Peyer's patch (tissue), 4 donors: ENCODE results near the gene TRIM37. TPM values are rescaled to one million over a fixed set of nuclear protein-coding genes. Genes with fewer than 3 reads are reported as not detected.

Source experiments
- DNase-seq, 3 donors: peaks; one replicate each; pipeline ENCODE4 v3.0.0-alpha.2; 2017 to 2019
- H3K27ac ChIP-seq, 4 donors: fragments of 200-600 bp; sonication (generic); one replicate each; pipeline ENCODE4 v1.5.1; 2016 to 2019
- H3K27me3 ChIP-seq, 2 donors: fragments of 200-600 bp; sonication (generic); one replicate each; pipeline ENCODE4 v1.5.1; 2019
- H3K36me3 ChIP-seq, 3 donors: fragments of 200-600 bp; sonication (generic); one replicate each; pipeline ENCODE4 v1.5.1; 2016 to 2019
- H3K4me1 ChIP-seq, 4 donors: fragments of 200-600 bp; sonication (generic); one replicate each; pipeline ENCODE4 v1.5.1; 2016 to 2019
- H3K4me3 ChIP-seq, 4 donors: fragments of 200-600 bp; sonication (generic); 1 replicate in 3 of 4; 2 replicates in 1 of 4; pipeline ENCODE4 v1.5.1; 2016 to 2019; ENCODE audit warnings: mild to moderate bottlenecking in 1 of 4
- H3K9me3 ChIP-seq, 4 donors: fragments of 200-600 bp; sonication (generic); one replicate each; pipeline ENCODE4 v1.5.1; 2016 to 2019; ENCODE audit warnings: mild to moderate bottlenecking in 1 of 4
- POLR2A ChIP-seq, 2 donors: fragments of 450-650 bp; IDR thresholded peaks; one replicate each; pipeline ENCODE4 v1.5.1; 2017; ENCODE audit warnings: antibody characterized with exemption in 2 of 2, mild to moderate bottlenecking in 2 of 2, moderate library complexity in 2 of 2
- total RNA-seq, 4 donors: library from RNA; depleted of rRNA; stranded (reverse); fragments of >200 nt; gene quantifications; one replicate each; pipeline ENCODE4 v1.1.0, GENCODE V29; 2016
- TF ChIP-seq, protein P1 (sequence below), 6 experiments: fragments of 450-650 bp in 4 of 6; fragments of 200-600 bp in 2 of 6; sonication (generic) in 1 of 6; IDR thresholded peaks; one replicate each; pipeline ENCODE4 v1.5.1; 2017 to 2019; ENCODE audit warnings: antibody characterized with exemption in 6 of 6, mild to moderate bottlenecking in 3 of 6, moderate library complexity in 1 of 6

Gene TRIM37
- total RNA-seq, 4 donors from 2014 or later: 9.8 to 31.4 (median 14.7) TPM

DNA sequence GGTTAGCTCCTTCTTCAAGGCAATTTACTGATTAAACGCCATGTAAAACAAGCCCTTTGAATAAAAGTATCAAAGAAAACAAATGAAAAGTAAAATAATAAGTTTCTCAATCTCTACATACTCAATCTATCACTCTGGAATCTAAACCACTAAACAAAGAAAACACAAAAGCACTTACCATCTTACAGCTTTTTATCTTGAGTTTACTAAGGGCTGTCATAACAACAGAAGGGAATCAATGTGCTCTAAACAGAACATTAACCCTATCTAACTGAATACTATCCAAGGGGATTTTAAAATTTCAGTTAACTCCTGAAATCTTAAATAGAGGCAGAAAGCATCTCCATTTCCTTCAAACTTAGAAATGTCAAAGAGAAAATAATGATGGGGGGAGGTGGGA lies 44.9 kb upstream of the TRIM37 start:
- TF ChIP-seq, protein P1, sequence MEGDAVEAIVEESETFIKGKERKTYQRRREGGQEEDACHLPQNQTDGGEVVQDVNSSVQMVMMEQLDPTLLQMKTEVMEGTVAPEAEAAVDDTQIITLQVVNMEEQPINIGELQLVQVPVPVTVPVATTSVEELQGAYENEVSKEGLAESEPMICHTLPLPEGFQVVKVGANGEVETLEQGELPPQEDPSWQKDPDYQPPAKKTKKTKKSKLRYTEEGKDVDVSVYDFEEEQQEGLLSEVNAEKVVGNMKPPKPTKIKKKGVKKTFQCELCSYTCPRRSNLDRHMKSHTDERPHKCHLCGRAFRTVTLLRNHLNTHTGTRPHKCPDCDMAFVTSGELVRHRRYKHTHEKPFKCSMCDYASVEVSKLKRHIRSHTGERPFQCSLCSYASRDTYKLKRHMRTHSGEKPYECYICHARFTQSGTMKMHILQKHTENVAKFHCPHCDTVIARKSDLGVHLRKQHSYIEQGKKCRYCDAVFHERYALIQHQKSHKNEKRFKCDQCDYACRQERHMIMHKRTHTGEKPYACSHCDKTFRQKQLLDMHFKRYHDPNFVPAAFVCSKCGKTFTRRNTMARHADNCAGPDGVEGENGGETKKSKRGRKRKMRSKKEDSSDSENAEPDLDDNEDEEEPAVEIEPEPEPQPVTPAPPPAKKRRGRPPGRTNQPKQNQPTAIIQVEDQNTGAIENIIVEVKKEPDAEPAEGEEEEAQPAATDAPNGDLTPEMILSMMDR (IDR thresholded peaks at IDR 0.05): no peak
- no peak for TF ChIP-seq POLR2A (IDR thresholded peaks at IDR 0.05)
- no peak overlapping the region for H3K4me3 ChIP-seq
- no peaks in the 10 kb centered on the region for H3K36me3 ChIP-seq
- no peak for DNase-seq
- peaks cover 0 to 7% (median 4%) of the 10 kb centered on the region in 4 donors for H3K4me1 ChIP-seq
- H3K9me3 ChIP-seq: no peaks in the 10 kb centered on the region
- no peak overlapping the region for H3K27ac ChIP-seq
- H3K27me3 ChIP-seq: no peaks in the 10 kb centered on the region

DNA sequence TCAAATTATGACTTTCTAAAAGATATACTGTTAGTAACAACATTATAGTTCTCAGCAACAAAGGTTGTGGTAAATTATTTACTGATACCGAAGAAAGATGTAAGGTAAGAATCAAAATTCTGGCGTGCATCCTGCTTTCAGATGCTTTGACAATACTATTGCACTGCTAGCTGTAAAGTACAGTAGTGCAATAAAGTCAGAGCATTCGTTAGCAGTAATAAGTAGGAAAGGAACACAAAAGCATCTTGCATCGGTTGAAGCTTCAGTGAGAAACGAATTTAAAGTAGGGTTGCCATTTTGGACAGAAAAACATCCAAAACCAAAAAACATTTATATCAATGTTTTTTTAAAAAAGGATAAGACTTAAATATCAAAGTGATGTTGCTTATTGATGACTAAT lies 44.3 kb upstream of the TRIM37 start:
- Histone ChIP-seq H3K27ac (no peak overlapping the region), H3K9me3 (no peaks in the 10 kb centered on the region), H3K4me3 (no peak overlapping the region), H3K36me3 (no peaks in the 10 kb centered on the region), H3K27me3 (no peaks in the 10 kb centered on the region), H3K4me1 (peaks cover 0 to 4% (median 1%) of the 10 kb centered on the region in 4 donors)
- no peak for DNase-seq
- no peak for TF ChIP-seq POLR2A (IDR thresholded peaks at IDR 0.05)
- TF ChIP-seq, protein P1 (IDR thresholded peaks at IDR 0.05): no peak

DNA sequence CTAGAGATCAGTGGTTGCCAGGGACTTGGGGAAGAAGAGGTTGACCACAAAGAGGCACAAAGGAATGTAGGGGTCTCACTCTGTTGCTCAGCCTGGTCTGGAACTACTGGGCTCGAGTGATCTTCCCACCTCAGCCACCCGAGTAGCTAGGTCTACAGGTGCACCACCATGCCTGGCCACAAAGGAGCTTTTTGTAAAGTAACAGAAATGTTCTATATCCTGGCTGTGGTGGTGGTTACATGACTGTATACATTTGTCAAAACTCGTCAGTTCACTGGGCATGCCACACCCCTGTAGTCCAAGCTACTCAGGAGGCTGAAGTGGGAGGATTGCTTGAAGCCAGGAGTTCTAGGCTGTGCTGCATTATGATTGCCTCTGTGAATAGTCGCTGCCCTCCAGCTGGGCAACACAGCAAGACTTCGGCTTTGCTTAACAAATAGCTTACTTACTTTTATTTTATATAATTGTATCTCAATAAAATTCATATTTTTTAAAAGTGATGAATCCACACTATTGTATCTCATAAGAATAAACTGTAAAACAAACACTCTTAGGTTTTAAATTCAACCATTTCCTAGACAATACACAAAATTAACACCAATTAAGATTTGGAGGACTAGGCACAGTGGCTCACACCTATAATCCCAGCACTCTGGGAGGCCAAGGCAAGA lies 43.3 kb upstream of the TRIM37 start:
- TF ChIP-seq, protein P1 (IDR thresholded peaks at IDR 0.05): no peak
- no peak for TF ChIP-seq POLR2A (IDR thresholded peaks at IDR 0.05)
- Histone ChIP-seq H3K4me1 (peaks cover 0 to 4% (median 0%) of the 10 kb centered on the region in 4 donors), H3K4me3 (no peak overlapping the region), H3K27ac (no peak overlapping the region), H3K36me3 (no peaks in the 10 kb centered on the region), H3K9me3 (no peaks in the 10 kb centered on the region), H3K27me3 (no peaks in the 10 kb centered on the region)
- DNase-seq: no peak

- Histone ChIP-seq H3K9me3 (no peaks in the 10 kb centered on the region), H3K27ac (no peak overlapping the region), H3K36me3 (no peaks in the 10 kb centered on the region), H3K27me3 (no peaks in the 10 kb centered on the region), H3K4me1 (peaks cover 0 to 4% (median 0%) of the 10 kb centered on the region in 4 donors), H3K4me3 (no peak overlapping the region)
- DNase-seq: no peak
- TF ChIP-seq, protein P1 (IDR thresholded peaks at IDR 0.05): no peak
- no peak for TF ChIP-seq POLR2A (IDR thresholded peaks at IDR 0.05)
These were observed 42.4 kb upstream of the TRIM37 start for GRCh38 chr17:59149051-59149450.

DNA sequence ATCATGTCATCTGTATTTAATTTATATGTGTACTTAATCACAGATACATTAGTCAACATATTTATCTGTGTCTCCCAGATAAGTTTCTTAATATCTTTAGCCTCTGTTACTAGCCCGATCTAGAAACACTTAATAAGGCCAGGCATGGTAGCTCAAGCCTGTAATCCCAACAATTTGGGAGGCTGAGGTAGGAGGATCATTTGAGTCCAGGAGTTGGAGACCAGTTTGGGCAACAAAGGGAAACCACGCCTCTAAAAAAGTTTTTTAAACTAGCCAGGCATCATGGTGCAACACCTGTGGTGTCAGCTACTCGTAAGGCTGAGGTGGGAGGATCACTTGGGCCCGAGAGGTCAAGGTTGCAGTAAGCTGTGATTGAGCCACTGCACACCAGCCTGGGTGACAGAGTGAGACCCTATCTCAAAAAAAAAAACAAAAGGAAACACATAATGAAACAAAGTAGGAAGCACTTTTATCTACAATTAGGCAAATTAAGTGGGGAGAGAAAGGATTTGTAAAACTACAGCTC lies 39.0 kb upstream of the TRIM37 start:
- no peak for TF ChIP-seq POLR2A (IDR thresholded peaks at IDR 0.05)
- TF ChIP-seq, protein P1 (IDR thresholded peaks at IDR 0.05): no peak
- Histone ChIP-seq H3K4me1 (no peaks in the 10 kb centered on the region), H3K27ac (no peak overlapping the region), H3K4me3 (no peak overlapping the region), H3K36me3 (no peaks in the 10 kb centered on the region), H3K27me3 (no peaks in the 10 kb centered on the region), H3K9me3 (no peaks in the 10 kb centered on the region)
- no peak for DNase-seq
